MCF 10A (cell line): ENCODE results near the gene TAF7L. TPM values are rescaled to one million over a fixed set of nuclear protein-coding genes. Genes with fewer than 3 reads are reported as not detected.

ENCODE experiments used
- BruUV-seq: library from RNA; stranded (reverse); fragments of 400-500 nt; replicated peaks from 2 replicates; lab custom pipeline; 2021; lab: Mats Ljungman, UMichigan
- CTCF ChIA-PET: fragments of 300-600 bp; sonication (Branson Sonifier 250); formaldehyde crosslinking; extraction: SDS; loops from one replicate; lab custom pipeline; 2021; ENCODE audit warnings: antibody characterized with exemption, inconsistent platforms; lab: Yijun Ruan, JAX
- POLR2A ChIA-PET: fragments of 300-600, 350-650 bp; sonication (Branson Sonifier 250); formaldehyde crosslinking; extraction: SDS; loops from one replicate; lab custom pipeline; 2020; ENCODE audit warnings: antibody characterized with exemption, inconsistent platforms; lab: Yijun Ruan, JAX
- DNase-seq: peaks from one replicate; pipeline ENCODE4 v3.0.0-alpha.2; 2018; ENCODE audit not compliant: unreplicated experiment
- H3K27ac Mint-ChIP-seq: one replicate; pipeline ENCODE4 v1.8.0; 2022; ENCODE audit warnings: mild to moderate bottlenecking, low read depth, mixed read lengths; ENCODE audit not compliant: unreplicated experiment
- H3K27me3 Mint-ChIP-seq: one replicate; pipeline ENCODE4 v1.8.0; 2022; ENCODE audit warnings: mixed read lengths; ENCODE audit not compliant: insufficient read depth, unreplicated experiment
- H3K36me3 Mint-ChIP-seq: one replicate; pipeline ENCODE4 v1.8.0; 2022; ENCODE audit warnings: mild to moderate bottlenecking, moderate library complexity, mixed read lengths; ENCODE audit not compliant: insufficient read depth, unreplicated experiment
- H3K4me1 Mint-ChIP-seq: one replicate; pipeline ENCODE4 v1.8.0; 2022; ENCODE audit warnings: mixed read lengths; ENCODE audit not compliant: insufficient read depth, unreplicated experiment
- H3K4me3 Mint-ChIP-seq: one replicate; pipeline ENCODE4 v1.8.0; 2022; ENCODE audit warnings: mild to moderate bottlenecking, moderate library complexity, mixed read lengths; ENCODE audit not compliant: unreplicated experiment
- H3K9me3 Mint-ChIP-seq: one replicate; pipeline ENCODE4 v1.8.0; 2022; ENCODE audit warnings: mixed read lengths; ENCODE audit not compliant: unreplicated experiment
- intact Hi-C: fragments of 100-400 bp; cut with micrococcal nuclease; formaldehyde crosslinking; loops from 2 replicates; pipeline ENCODE4 v1.14.1; 2022
- total RNA-seq: library from RNA; stranded (reverse); gene quantifications from 2 replicates; pipeline ENCODE4 v1.2.3, GENCODE V29; 2022
- TF ChIP-seq, protein P1 (sequence below): fragments of 200-600 bp; IDR thresholded peaks from one replicate; pipeline ENCODE4 v1.8.0; 2022; ENCODE audit warnings: antibody characterized with exemption, mild to moderate bottlenecking; ENCODE audit not compliant: unreplicated experiment

The TAF7L gene
- total RNA-seq, 1 experiment from 2014 or later: 0.21 TPM

DNA sequence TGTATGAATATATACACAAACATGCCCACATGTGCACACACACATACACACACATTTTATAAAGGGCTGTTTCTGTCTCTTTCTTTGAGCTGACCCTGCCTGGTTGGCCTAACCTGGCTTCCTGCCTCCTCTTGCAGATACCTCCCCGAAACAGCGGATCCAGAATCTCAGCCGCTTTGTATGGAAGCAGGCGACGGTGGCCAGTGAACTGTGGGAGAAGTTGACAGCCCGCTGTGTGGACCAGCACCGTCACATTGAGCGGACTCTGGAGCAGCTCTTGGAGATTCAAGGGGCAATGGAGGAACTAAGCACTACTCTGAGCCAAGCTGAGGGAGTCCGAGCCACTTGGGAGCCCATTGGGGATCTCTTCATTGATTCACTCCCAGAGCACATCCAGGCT lies 49.6 kb downstream of the TAF7L start:
- no peak for DNase-seq
- Mint-ChIP-seq H3K9me3 (no peaks in the 10 kb centered on the region), H3K4me3 (no peak overlapping the region), H3K27me3 (peaks cover 31% of the 10 kb centered on the region), H3K36me3 (no peaks in the 10 kb centered on the region), H3K4me1 (no peaks in the 10 kb centered on the region), H3K27ac (no peak overlapping the region)
- TF ChIP-seq, protein P1, sequence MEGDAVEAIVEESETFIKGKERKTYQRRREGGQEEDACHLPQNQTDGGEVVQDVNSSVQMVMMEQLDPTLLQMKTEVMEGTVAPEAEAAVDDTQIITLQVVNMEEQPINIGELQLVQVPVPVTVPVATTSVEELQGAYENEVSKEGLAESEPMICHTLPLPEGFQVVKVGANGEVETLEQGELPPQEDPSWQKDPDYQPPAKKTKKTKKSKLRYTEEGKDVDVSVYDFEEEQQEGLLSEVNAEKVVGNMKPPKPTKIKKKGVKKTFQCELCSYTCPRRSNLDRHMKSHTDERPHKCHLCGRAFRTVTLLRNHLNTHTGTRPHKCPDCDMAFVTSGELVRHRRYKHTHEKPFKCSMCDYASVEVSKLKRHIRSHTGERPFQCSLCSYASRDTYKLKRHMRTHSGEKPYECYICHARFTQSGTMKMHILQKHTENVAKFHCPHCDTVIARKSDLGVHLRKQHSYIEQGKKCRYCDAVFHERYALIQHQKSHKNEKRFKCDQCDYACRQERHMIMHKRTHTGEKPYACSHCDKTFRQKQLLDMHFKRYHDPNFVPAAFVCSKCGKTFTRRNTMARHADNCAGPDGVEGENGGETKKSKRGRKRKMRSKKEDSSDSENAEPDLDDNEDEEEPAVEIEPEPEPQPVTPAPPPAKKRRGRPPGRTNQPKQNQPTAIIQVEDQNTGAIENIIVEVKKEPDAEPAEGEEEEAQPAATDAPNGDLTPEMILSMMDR: no peak
- POLR2A ChIA-PET: no interaction called here
- intact Hi-C loops: no loop called here
- CTCF ChIA-PET: no interaction called here
- BruUV-seq: no TSS peak

DNA sequence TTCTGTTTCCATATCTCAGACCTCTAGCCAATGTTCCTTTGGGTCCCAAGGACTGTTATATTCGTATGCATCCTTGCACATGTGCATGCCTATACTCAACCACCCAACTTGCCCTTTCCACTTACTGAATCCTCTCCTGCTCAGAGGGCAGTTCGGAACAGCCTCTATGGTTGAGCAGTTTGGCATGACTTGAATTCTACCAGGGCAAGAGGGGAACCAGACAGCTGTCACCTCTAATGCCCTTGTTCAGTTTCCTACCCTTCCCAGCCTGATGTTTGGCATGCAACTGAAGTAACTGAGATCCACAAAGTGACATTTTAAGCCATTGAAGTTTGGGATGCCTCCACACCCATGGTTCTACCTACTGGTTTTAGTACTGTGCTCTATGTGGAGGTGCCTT lies 54.1 kb downstream of the TAF7L start:
- H3K36me3 Mint-ChIP-seq: no peaks in the 10 kb centered on the region
- POLR2A ChIA-PET: no interaction called here
- BruUV-seq: no TSS peak

DNA sequence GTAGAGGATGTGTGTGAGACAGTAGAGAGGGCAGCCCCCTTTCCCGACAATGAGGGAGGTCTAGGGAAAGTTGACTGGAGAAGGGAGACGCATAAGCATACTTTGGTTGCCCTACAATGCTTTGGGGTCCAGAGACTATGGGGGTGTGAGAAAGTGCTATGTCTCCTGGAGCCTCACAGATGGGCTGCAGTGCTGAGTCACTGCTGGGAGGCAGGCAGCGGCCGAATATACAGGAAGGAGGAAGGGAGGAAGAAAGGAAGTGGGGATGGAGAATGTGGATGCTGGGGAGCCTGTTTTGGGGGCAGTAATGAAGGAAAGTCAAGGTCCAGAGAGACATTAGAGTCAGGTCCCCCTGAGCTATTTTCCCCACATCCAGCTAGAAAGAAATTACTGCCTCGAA lies 58.8 kb downstream of the TAF7L start:
- no TSS peak for BruUV-seq
- peaks cover 61% of the 10 kb centered on the region for H3K27me3 Mint-ChIP-seq
- H3K4me3 Mint-ChIP-seq: no peak overlapping the region
- no peaks in the 10 kb centered on the region for H3K36me3 Mint-ChIP-seq
- H3K27ac Mint-ChIP-seq: no peak overlapping the region
- no peak for DNase-seq
- intact Hi-C loops: no loop called here
- TF ChIP-seq, protein P1: no peak
- H3K4me1 Mint-ChIP-seq: peaks cover 7% of the 10 kb centered on the region
- POLR2A ChIA-PET: no interaction called here
- no peaks in the 10 kb centered on the region for H3K9me3 Mint-ChIP-seq
- CTCF ChIA-PET: interaction anchor here (0.7 kb wide), 1 partner anchor 749 kb away, joined by 3 read pairs; no protein-coding TSS in a partner anchor

More for the DNA sequence above, 54.1 kb downstream of the TAF7L start:
- DNase-seq: no peak
- intact Hi-C loops: no loop called here
- peaks cover 32% of the 10 kb centered on the region for H3K27me3 Mint-ChIP-seq
- no peaks in the 10 kb centered on the region for H3K4me1 Mint-ChIP-seq
- CTCF ChIA-PET: no interaction called here
- H3K4me3 Mint-ChIP-seq: no peak overlapping the region
- no peaks in the 10 kb centered on the region for H3K9me3 Mint-ChIP-seq
- no peak overlapping the region for H3K27ac Mint-ChIP-seq
- TF ChIP-seq, protein P1: no peak

DNA sequence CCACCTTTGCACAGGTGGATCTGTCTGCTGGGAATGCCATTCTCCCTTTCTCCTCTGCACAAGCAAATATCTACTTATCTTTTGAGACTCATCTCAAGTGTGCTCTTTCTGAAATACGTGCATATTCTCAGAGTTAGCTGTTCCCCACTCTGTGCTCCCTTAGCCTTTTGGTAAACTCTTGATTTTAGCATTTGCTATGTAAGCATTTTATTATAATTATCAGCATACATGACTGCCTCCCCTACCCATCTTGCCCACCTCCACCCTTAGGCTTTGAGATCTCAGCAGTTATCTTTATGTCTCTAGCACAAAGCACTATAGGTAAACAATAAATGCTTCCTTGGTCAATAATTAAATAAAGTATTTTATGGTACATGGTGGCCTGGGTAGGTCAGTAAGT lies 60.1 kb downstream of the TAF7L start:
- no TSS peak for BruUV-seq

More for the DNA sequence above, 60.1 kb downstream of the TAF7L start:
- Mint-ChIP-seq H3K9me3 (no peaks in the 10 kb centered on the region), H3K27me3 (peaks cover 51% of the 10 kb centered on the region), H3K27ac (no peak overlapping the region), H3K36me3 (no peaks in the 10 kb centered on the region), H3K4me1 (peaks cover 7% of the 10 kb centered on the region), H3K4me3 (no peak overlapping the region)
- CTCF ChIA-PET: no interaction called here
- TF ChIP-seq, protein P1: no peak
- POLR2A ChIA-PET: no interaction called here
- no peak for DNase-seq
- intact Hi-C loops: no loop called here
